ENCODE results near the gene NANS. TPM values are rescaled to one million over a fixed set of nuclear protein-coding genes. Genes with fewer than 3 reads are reported as not detected.
"Not testable (repeated sequence)": the region's sequence is repeated elsewhere in the genome, so short reads cannot be mapped to it uniquely, and the experiment has no call there.

Gene NANS
- total RNA-seq, 1 donor: 80.8 TPM

GRCh38 chr9:98129451-98129881 is 72.9 kb downstream of the NANS start:
- DNase-seq (ENCODE audit: low read depth in 2 of 3, low spot score in 2 of 3): peak in 1 of 3 donors; percentile 39

GRCh38 chr9:98130060-98130459 is 73.5 kb downstream of the NANS start:
- DNase-seq (ENCODE audit: low read depth in 2 of 3, low spot score in 2 of 3): not testable (repeated sequence)

DNA sequence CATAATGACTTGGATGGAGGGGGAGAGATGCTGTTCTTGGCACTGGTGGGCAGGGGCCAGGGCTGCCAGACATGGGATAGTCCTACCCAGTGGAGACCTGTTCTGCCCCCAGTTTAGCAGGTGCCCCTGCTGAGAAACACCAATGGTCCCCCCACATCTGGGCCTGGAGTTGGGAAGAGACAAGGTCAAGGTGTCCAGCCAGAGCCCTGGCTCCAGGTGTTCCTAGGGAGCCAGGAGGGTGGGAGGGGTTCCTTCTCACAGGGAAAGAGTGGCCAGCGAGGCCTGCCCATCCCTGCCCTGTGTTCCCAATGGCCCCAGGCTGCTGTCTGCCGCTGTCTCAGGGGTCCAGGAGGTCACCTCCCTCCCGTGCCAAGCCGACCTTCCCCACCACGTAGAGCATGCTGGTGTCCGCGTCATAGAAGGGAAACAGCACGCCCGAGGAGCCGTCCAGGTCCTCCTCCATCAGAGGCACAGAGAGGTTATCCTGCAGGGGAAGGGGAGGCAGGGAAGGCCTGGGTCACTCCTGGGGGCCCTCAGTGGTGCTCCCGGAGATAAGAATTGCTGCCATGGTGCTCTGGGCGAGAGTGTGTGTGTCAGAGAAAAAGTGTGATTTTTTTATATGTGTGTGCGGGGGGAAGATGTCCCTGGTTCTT is 74.2 kb downstream of the NANS start:
- DNase-seq (ENCODE audit: low read depth in 2 of 3, low spot score in 2 of 3): no peak

DNA sequence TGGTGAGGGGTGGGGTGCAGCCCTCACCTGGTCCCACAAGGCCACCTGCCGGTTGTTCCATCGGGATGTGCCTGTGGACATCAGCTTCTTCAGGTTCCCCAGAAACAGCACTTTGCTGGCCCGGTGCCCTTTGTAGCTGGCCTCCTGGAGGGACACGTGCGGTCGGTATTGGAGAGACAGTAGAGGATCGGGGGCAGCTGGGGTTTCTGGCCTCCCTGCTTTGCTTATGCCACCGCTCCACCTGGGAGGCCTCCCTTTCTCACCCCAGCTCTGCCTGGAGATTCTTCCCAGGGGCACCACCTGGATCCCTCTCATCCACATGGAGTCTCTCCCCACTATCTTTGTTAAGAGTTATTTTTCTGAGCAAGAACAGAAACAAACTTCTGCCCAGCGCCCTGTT is 75.6 kb downstream of the NANS start:
- no peak for DNase-seq (ENCODE audit: low read depth in 2 of 3, low spot score in 2 of 3)

Small RNAs within 50 kb of the gene (small RNA-seq; reads per million reads assigned to genes)
- gene RF00017 (not detected), gene RNU6-918P (not detected)

Other genes with a start within 250 kb of the NANS start
- not detected for gene FOXE1, start 203.5 kb upstream of the NANS start, total RNA-seq
- gene TRMO, start 134.2 kb upstream of the NANS start, total RNA-seq: 24.5 TPM
- gene HEMGN, start 118.6 kb upstream of the NANS start, total RNA-seq: 15.1 TPM
- gene ANP32B, start 73.4 kb upstream of the NANS start, total RNA-seq: 12.1 TPM
- gene TRIM14, start 62.5 kb downstream of the NANS start, total RNA-seq: 33.4 TPM
- gene CORO2A, start 135.9 kb downstream of the NANS start, total RNA-seq: 3.5 TPM
- gene TBC1D2, start 198.9 kb downstream of the NANS start, total RNA-seq: 26.9 TPM